ENCODE measurements around the gene TBC1D4. TPM values are rescaled to one million over a fixed set of nuclear protein-coding genes. Genes with fewer than 3 reads are reported as not detected.
"Not testable (repeated sequence)": the region's sequence is repeated elsewhere in the genome, so short reads cannot be mapped to it uniquely, and the experiment has no call there.

TBC1D4 gene
- total RNA-seq, 1 donor from 2014 or later, result 26.1 TPM

- DNase-seq, result no peak
- no peak overlapping the region for H3K27ac ChIP-seq
- no peak for TF ChIP-seq CTCF (IDR thresholded peaks at IDR 0.05)
- no peak for ATAC-seq
- intact Hi-C loops (cut with DNase I), result no loop called here
- no peak overlapping the region for H3K4me3 ChIP-seq
- no peaks in the 10 kb centered on the region for H3K27me3 ChIP-seq
- peaks cover 29% of the 10 kb centered on the region for H3K36me3 ChIP-seq
- no peaks in the 10 kb centered on the region for H3K4me1 ChIP-seq
- H3K9me3 ChIP-seq, result no peaks in the 10 kb centered on the region
These were observed 186.8 kb downstream of the TBC1D4 start for GRCh38 chr13:75295201-75295600.

GRCh38 chr13:75294110-75294509 lies 187.9 kb downstream of the TBC1D4 start:
- DNase-seq, result no peak
- TF ChIP-seq CTCF (IDR thresholded peaks at IDR 0.05), result no peak
- Histone ChIP-seq H3K4me1 (no peaks in the 10 kb centered on the region), H3K4me3 (no peak overlapping the region), H3K9me3 (no peaks in the 10 kb centered on the region), H3K36me3 (peaks cover 26% of the 10 kb centered on the region), H3K27ac (no peak overlapping the region), H3K27me3 (no peaks in the 10 kb centered on the region)
- ATAC-seq, result no peak
- intact Hi-C loops (cut with DNase I), result no loop called here

DNA sequence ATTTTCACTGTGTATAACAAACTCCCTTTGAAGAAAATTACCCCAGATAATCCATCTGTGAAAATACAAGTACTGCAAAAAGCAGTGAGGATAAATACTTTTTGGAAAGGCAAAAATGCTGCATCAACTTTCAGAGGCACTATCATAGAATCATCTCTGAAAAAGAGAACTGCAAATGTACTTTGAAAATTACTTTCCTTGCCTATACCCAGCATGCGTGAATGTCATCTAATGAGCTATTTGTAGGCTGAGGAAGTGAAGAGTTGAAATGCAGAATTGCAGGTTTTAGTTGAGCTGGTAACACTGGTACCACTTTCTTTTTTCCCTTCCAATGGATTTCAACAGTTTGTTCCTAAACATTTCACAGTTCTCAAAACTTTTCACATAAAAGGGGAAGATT lies 196.7 kb downstream of the TBC1D4 start:
- DNase-seq, result no peak
- no peak for ATAC-seq
- no peak overlapping the region for H3K27ac ChIP-seq
- no peaks in the 10 kb centered on the region for H3K4me1 ChIP-seq
- no peaks in the 10 kb centered on the region for H3K9me3 ChIP-seq
- intact Hi-C loops (cut with DNase I), result no loop called here
- TF ChIP-seq CTCF (IDR thresholded peaks at IDR 0.05), result no peak
- H3K36me3 ChIP-seq, result peaks cover 22% of the 10 kb centered on the region
- no peak overlapping the region for H3K4me3 ChIP-seq
- H3K27me3 ChIP-seq, result no peaks in the 10 kb centered on the region

- ATAC-seq (no peak), DNase-seq (no peak)
- H3K9me3 ChIP-seq, result no peaks in the 10 kb centered on the region
- H3K27me3 ChIP-seq, result no peaks in the 10 kb centered on the region
- H3K36me3 ChIP-seq, result no peaks in the 10 kb centered on the region
- intact Hi-C loops (cut with DNase I), result no loop called here
- no peak overlapping the region for H3K27ac ChIP-seq
- no peak overlapping the region for H3K4me3 ChIP-seq
- no peaks in the 10 kb centered on the region for H3K4me1 ChIP-seq
- no peak for TF ChIP-seq CTCF (IDR thresholded peaks at IDR 0.05)
These were observed 202.1 kb downstream of the TBC1D4 start for GRCh38 chr13:75279834-75280369.

- intact Hi-C loops (cut with DNase I); DNase-seq; H3K4me1 ChIP-seq; H3K27me3 ChIP-seq; H3K27ac ChIP-seq; H3K36me3 ChIP-seq; ATAC-seq; H3K9me3 ChIP-seq; H3K4me3 ChIP-seq: not testable (repeated sequence)
These were observed 208.3 kb downstream of the TBC1D4 start for GRCh38 chr13:75273695-75274094.

DNA sequence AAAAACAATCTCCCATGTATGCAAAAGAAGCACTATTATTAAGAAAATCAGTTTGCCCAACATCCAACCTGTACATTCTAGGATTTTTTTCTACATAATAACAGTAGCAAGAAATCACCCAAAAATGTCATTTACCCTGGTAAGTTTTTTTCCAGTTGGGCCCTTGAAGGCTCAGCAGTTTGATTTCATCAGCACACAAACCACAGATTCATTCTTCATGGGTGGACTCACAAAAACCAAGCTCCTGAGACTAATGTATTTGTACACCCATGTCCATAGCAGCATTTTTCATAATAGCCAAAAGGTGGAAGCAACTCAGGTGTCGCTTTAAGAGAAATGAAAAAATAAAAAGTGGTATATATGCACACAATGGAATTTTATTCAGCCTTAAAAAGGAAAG lies 210.1 kb downstream of the TBC1D4 start:
- no peaks in the 10 kb centered on the region for H3K9me3 ChIP-seq
- intact Hi-C loops (cut with DNase I), result no loop called here
- no peak for ATAC-seq
- no peaks in the 10 kb centered on the region for H3K4me1 ChIP-seq
- no peak for TF ChIP-seq CTCF (IDR thresholded peaks at IDR 0.05)
- H3K36me3 ChIP-seq, result no peaks in the 10 kb centered on the region
- H3K4me3 ChIP-seq, result no peak overlapping the region
- H3K27ac ChIP-seq, result no peak overlapping the region
- no peaks in the 10 kb centered on the region for H3K27me3 ChIP-seq
- no peak for DNase-seq

DNA sequence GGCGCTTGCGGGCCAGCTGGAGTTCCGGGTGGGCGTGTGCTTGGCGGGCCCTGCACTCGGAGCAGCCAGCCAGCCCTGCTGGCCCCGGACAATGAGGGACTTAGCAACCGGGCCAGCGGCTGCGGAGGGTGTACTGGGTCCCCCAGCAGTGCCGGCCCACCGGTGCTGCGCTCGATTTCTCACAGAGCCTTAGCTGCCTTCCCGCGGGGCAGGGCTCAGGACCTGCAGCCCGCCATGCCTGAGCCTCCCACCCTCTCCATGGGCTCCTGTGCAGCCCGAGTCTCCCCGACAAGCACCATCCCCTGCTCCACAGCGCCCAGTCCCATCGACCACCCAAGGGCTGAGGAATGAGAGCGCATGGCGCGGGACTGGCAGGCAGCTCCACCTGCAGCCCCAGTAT lies 213.5 kb downstream of the TBC1D4 start:
- H3K36me3 ChIP-seq; DNase-seq; H3K27ac ChIP-seq; ATAC-seq; H3K4me3 ChIP-seq; H3K9me3 ChIP-seq; H3K27me3 ChIP-seq; intact Hi-C loops (cut with DNase I); H3K4me1 ChIP-seq: not testable (repeated sequence)
